HCT116 (cell line): ENCODE measurements around the gene FGF13. TPM values are rescaled to one million over a fixed set of nuclear protein-coding genes. Genes with fewer than 3 reads are reported as not detected.

Source experiments
- ATAC-seq: fragments of 200-7000 bp; cut with Tn5 transposase; 2 replicates; pipeline ENCODE4 v1.9.1; 2020; ENCODE audit warnings: mild to moderate bottlenecking, moderate library complexity
- BruUV-seq: library from RNA; stranded (reverse); fragments of 400-500 nt; replicated peaks from 2 replicates; lab custom pipeline; 2021; lab: Mats Ljungman, UMichigan
- CTCF ChIA-PET: fragments of 300-600 bp; sonication (Branson Sonifier 250); formaldehyde crosslinking; loops from one replicate; lab custom pipeline; 2021; ENCODE audit warnings: antibody characterized with exemption; lab: Charles Lee
- POLR2A ChIA-PET: fragments of 300-600, 350-600 bp; sonication (Branson Sonifier 250); formaldehyde crosslinking; loops from one replicate; lab custom pipeline; 2021; ENCODE audit warnings: antibody characterized with exemption; lab: Charles Lee
- RAD21 ChIA-PET, 2 experiments: fragments of 300-600 bp; sonication (Branson Sonifier 250); formaldehyde crosslinking; loops; one replicate each; lab custom pipeline; 2023; ENCODE audit warnings: low total read pairs in 2 of 2; ENCODE audit not compliant: uncharacterized antibody in 2 of 2, unreplicated experiment in 2 of 2, low non-redundant PET in 1 of 2; lab: Charles Lee
- DNase-seq: peaks from one replicate; pipeline ENCODE4 v3.0.0-alpha.2; 2010; ENCODE audit warnings: low read depth, low spot score
- H2AFZ ChIP-seq: fragments of 200-600 bp; shearing (Covaris generic), sonication (generic); 2 replicates; pipeline ENCODE4 v1.6.1; 2017; ENCODE audit warnings: low read depth, mixed run types, mixed read lengths, antibody characterized with exemption, low read length; ENCODE audit not compliant: poor library complexity, severe bottlenecking
- H3K27ac ChIP-seq: 2 replicates; pipeline ENCODE4 v1.5.1; 2012; ENCODE audit warnings: low read depth, low read length
- H3K27me3 ChIP-seq: fragments of 200-600 bp; sonication (generic); 2 replicates; pipeline ENCODE4 v1.6.1; 2016; ENCODE audit warnings: mixed run types, low read length, mixed read lengths; ENCODE audit not compliant: insufficient read depth
- H3K36me3 ChIP-seq, 2 experiments: fragments of 200-500 bp in 1 of 2; fragments of 200-600 bp in 1 of 2; sonication (Bioruptor generic) in 1 of 2; sonication (generic) in 1 of 2; 2 replicates each; pipeline versions ENCODE4 v1.5.1 to v1.6.1; 2014 to 2016; ENCODE audit warnings: low read length in 2 of 2, inconsistent platforms in 1 of 2, mixed read lengths in 1 of 2, mixed run types in 1 of 2; ENCODE audit not compliant: insufficient read depth in 2 of 2, control insufficient read depth in 1 of 2
- H3K4me1 ChIP-seq, 2 experiments: fragments of 200-600 bp in 1 of 2; sonication (generic) in 1 of 2; 2 replicates each; pipeline versions ENCODE4 v1.5.1 to v1.6.1; 2012 to 2017; ENCODE audit warnings: low read length in 2 of 2, inconsistent platforms in 1 of 2, mild to moderate bottlenecking in 1 of 2, mixed read lengths in 1 of 2, mixed run types in 1 of 2, moderate library complexity in 1 of 2; ENCODE audit not compliant: insufficient read depth in 2 of 2, control insufficient read depth in 1 of 2
- H3K4me2 ChIP-seq: fragments of 200-600 bp; sonication (generic); 2 replicates; pipeline ENCODE4 v1.6.1; 2017; ENCODE audit warnings: mixed run types, low read length, mixed read lengths
- H3K4me3 ChIP-seq, 2 experiments: fragments of 200-600 bp in 1 of 2; sonication (generic) in 1 of 2; replicated peaks in 1 of 2; 2 replicates each; pipeline ENCODE4 v1.5.1; 2011 to 2016; ENCODE audit warnings: low read length in 2 of 2, control low read depth in 1 of 2, low read depth in 1 of 2, mild to moderate bottlenecking in 1 of 2, mixed read lengths in 1 of 2, mixed run types in 1 of 2
- H3K79me2 ChIP-seq: fragments of 200-600 bp; sonication (generic); 2 replicates; pipeline ENCODE4 v1.6.1; 2017; ENCODE audit warnings: mild to moderate bottlenecking, mixed run types, low read length, moderate library complexity, mixed read lengths; ENCODE audit not compliant: insufficient read depth
- H3K9ac ChIP-seq: fragments of 200-600 bp; sonication (generic); 2 replicates; pipeline ENCODE4 v1.6.1; 2016; ENCODE audit warnings: low read length, mixed read lengths
- H3K9me2 ChIP-seq: fragments of 200-600 bp; sonication (generic), shearing (Covaris generic); 2 replicates; pipeline ENCODE4 v1.6.1; 2017; ENCODE audit warnings: mixed run types, mild to moderate bottlenecking, moderate library complexity; ENCODE audit not compliant: insufficient read depth
- H3K9me3 ChIP-seq, 2 experiments: fragments of 200-500 bp in 1 of 2; fragments of 200-600 bp in 1 of 2; sonication (Bioruptor generic) in 1 of 2; sonication (generic) in 1 of 2; 2 replicates each; pipeline ENCODE4 v1.6.1; 2014 to 2017; ENCODE audit warnings: low read length in 2 of 2, mixed read lengths in 2 of 2, inconsistent platforms in 1 of 2, low read depth in 1 of 2, mild to moderate bottlenecking in 1 of 2, mixed run types in 1 of 2, moderate library complexity in 1 of 2; ENCODE audit not compliant: control insufficient read depth in 1 of 2, insufficient read depth in 1 of 2
- H4K20me1 ChIP-seq: fragments of 200-600 bp; sonication (generic), shearing (Covaris generic); 2 replicates; pipeline ENCODE4 v1.6.1; 2017; ENCODE audit warnings: mixed run types, mild to moderate bottlenecking, moderate library complexity; ENCODE audit not compliant: insufficient read depth
- ATF3 ChIP-seq: IDR thresholded peaks from 2 replicates; pipeline ENCODE4 v1.6.1; 2012
- CBX3 ChIP-seq: IDR thresholded peaks from 2 replicates; pipeline ENCODE4 v1.6.1; 2012; ENCODE audit warnings: low read depth
- CTCF ChIP-seq, 3 experiments: fragments of 200-600 bp in 1 of 3; sonication (generic) in 1 of 3; IDR thresholded peaks in 2 of 3; conservative IDR thresholded peaks in 1 of 3; 2 replicates each; pipeline ENCODE4 v1.5.1; 2012 to 2017; ENCODE audit warnings: low read depth in 2 of 3, low read length in 2 of 3, antibody characterized with exemption in 1 of 3, borderline replicate concordance in 1 of 3, control low read depth in 1 of 3, mild to moderate bottlenecking in 1 of 3, mixed read lengths in 1 of 3, mixed run types in 1 of 3, moderate library complexity in 1 of 3; ENCODE audit not compliant: insufficient read depth in 1 of 3
- ELF1 ChIP-seq: IDR thresholded peaks from 2 replicates; pipeline ENCODE4 v1.6.1; 2012; ENCODE audit warnings: low read depth, borderline replicate concordance
- EZH2phosphoT487 ChIP-seq: fragments of 200-600 bp; IDR thresholded peaks from 2 replicates; pipeline ENCODE4 v1.6.1; 2018; ENCODE audit warnings: antibody characterized with exemption, borderline replicate concordance
- FOSL1 ChIP-seq: IDR thresholded peaks from 2 replicates; pipeline ENCODE4 v1.6.1; 2012; ENCODE audit warnings: low read depth
- JUND ChIP-seq: IDR thresholded peaks from 2 replicates; pipeline ENCODE4 v1.6.1; 2012
- MAX ChIP-seq: IDR thresholded peaks from 2 replicates; pipeline ENCODE4 v1.6.1; 2012
- POLR2A ChIP-seq: IDR thresholded peaks from 2 replicates; pipeline ENCODE4 v1.7.0; 2011; ENCODE audit warnings: borderline replicate concordance; ENCODE audit not compliant: insufficient read depth, insufficient read length; ENCODE audit errors: extremely low read depth
- POLR2AphosphoS5 ChIP-seq: IDR thresholded peaks from 2 replicates; pipeline ENCODE4 v1.6.1; 2011; ENCODE audit warnings: mild to moderate bottlenecking, low read depth, low read length, moderate library complexity
- RAD21 ChIP-seq: IDR thresholded peaks from 2 replicates; pipeline ENCODE4 v1.6.1; 2012; ENCODE audit warnings: low read depth, mild to moderate bottlenecking
- REST ChIP-seq: IDR thresholded peaks from 2 replicates; pipeline ENCODE4 v1.6.1; 2012; ENCODE audit warnings: low read depth
- SIN3A ChIP-seq: IDR thresholded peaks from 2 replicates; pipeline ENCODE4 v1.6.1; 2012; ENCODE audit warnings: low read depth
- SP1 ChIP-seq: IDR thresholded peaks from 2 replicates; pipeline ENCODE4 v1.6.1; 2012; ENCODE audit warnings: low read depth
- SRF ChIP-seq: IDR thresholded peaks from 2 replicates; pipeline ENCODE4 v1.6.1; 2012; ENCODE audit warnings: low read depth
- TCF7L2 ChIP-seq: IDR thresholded peaks from 2 replicates; pipeline ENCODE4 v1.7.0; 2011; ENCODE audit warnings: borderline replicate concordance, inconsistent platforms; ENCODE audit not compliant: insufficient read depth, insufficient read length; ENCODE audit errors: extremely low read depth
- YY1 ChIP-seq: IDR thresholded peaks from 2 replicates; pipeline ENCODE4 v1.6.1; 2011; ENCODE audit warnings: low read length, low read depth, moderate library complexity, mild to moderate bottlenecking; ENCODE audit not compliant: insufficient replicate concordance; ENCODE audit errors: extremely low read depth
- ZBTB33 ChIP-seq: IDR thresholded peaks from 2 replicates; pipeline ENCODE4 v1.6.1; 2011; ENCODE audit warnings: mild to moderate bottlenecking, low read length, moderate library complexity; ENCODE audit not compliant: insufficient replicate concordance; ENCODE audit errors: extremely low read depth
- ZFX ChIP-seq: fragments of 450-650 bp; IDR thresholded peaks from 2 replicates; pipeline ENCODE4 v1.6.1; 2017
- ZNF274 ChIP-seq: fragments of 200-500 bp; sonication (Bioruptor generic); IDR thresholded peaks from 2 replicates; pipeline ENCODE4 v1.6.1; 2014; ENCODE audit warnings: mild to moderate bottlenecking, low read depth, low read length, inconsistent platforms
- intact Hi-C: fragments of 100-400 bp; cut with micrococcal nuclease; formaldehyde crosslinking; loops from 2 replicates; pipeline ENCODE4 v1.10.0; 2022
- total RNA-seq: library from RNA; stranded (reverse); gene quantifications from one replicate; pipeline ENCODE4 v1.2.1, GENCODE V29; 2021; ENCODE audit not compliant: unreplicated experiment

Gene FGF13
- total RNA-seq, 1 experiment from 2014 or later, result 0.02 TPM

- no peak overlapping the region for H3K9ac ChIP-seq
- H3K36me3 ChIP-seq, result no peaks in the 10 kb centered on the region
- POLR2A ChIA-PET, result no interaction called here
- CTCF ChIA-PET, result no interaction called here
- H3K4me1 ChIP-seq, result no peaks in the 10 kb centered on the region
- no peaks in the 10 kb centered on the region for H3K9me2 ChIP-seq
- H4K20me1 ChIP-seq, result no peaks in the 10 kb centered on the region
- H3K27me3 ChIP-seq, result no peaks in the 10 kb centered on the region
- no peak overlapping the region for H3K4me3 ChIP-seq
- no peaks in the 10 kb centered on the region for H3K79me2 ChIP-seq
- H3K4me2 ChIP-seq, result no peak overlapping the region
- no peaks in the 10 kb centered on the region for H3K9me3 ChIP-seq
- RAD21 ChIA-PET, result no interaction called here
- ATAC-seq (no peak), DNase-seq (no peak)
- intact Hi-C loops, result loop anchor here (10.0 kb wide), 1 partner anchor 1786 kb away; no protein-coding TSS in a partner anchor
- TF ChIP-seq ELF1 (no peak), ZBTB33 (no peak), JUND (no peak), ATF3 (no peak), YY1 (no peak), SIN3A (no peak), EZH2phosphoT487 (no peak), ZFX (no peak), CTCF (IDR thresholded peaks at IDR 0.05 in 2 of 3, conservative IDR thresholded peaks at IDR 0.05 in 1 of 3; ENCODE audit: borderline replicate concordance in 1 of 3, insufficient read depth in 1 of 3, low read depth in 2 of 3, low read length in 2 of 3) (no peak), POLR2A (no peak), REST (no peak), FOSL1 (no peak), ZNF274 (no peak), SRF (no peak), RAD21 (no peak), TCF7L2 (no peak), CBX3 (no peak), POLR2AphosphoS5 (no peak), SP1 (no peak), MAX (no peak)
- H3K27ac ChIP-seq, result no peak overlapping the region
- BruUV-seq, result no TSS peak
- H2AFZ ChIP-seq, result no peak overlapping the region
Observed at GRCh38 chrX:138740341-138740740, 28.8 kb upstream of the FGF13 start.
